ENCODE results near the gene OMP. TPM values are rescaled to one million over a fixed set of nuclear protein-coding genes. Genes with fewer than 3 reads are reported as not detected.

The OMP gene
- total and polyA plus RNA-seq, 2 donors (not counting 3 experiments of a cell fraction or from before 2014, with no cell fraction given) = 0.80 TPM; not detected in 1

GRCh38 chr11:77055913-77056312 lies 46.7 kb upstream of the OMP start:
- BruUV-seq (replicated peaks) = no TSS peak
- DNase-seq (ENCODE audit: low read depth, low spot score) = no peak
- no peaks in the 10 kb centered on the region for H3K79me2 ChIP-seq (ENCODE audit: control insufficient read depth, insufficient read depth, low read length)
- no peaks in the 10 kb centered on the region for H4K20me1 ChIP-seq (replicated peaks; ENCODE audit: control insufficient read depth, extremely low read depth, insufficient read depth, low read length)
- dilution Hi-C loops (cut with MboI; ENCODE audit: extremely low pct_ligation_motif_present, low sequenced_read_pairs) = no loop called here
- no peak for FAIRE-seq
- H3K4me3 ChIP-seq (replicated peaks in 1 of 3; ENCODE audit: insufficient read depth in 1 of 3, low read depth in 1 of 3, low read length in 3 of 3) = no peak overlapping the region
- H3K4me1 ChIP-seq (ENCODE audit: control insufficient read depth, extremely low read depth, insufficient read depth, low read length) = no peaks in the 10 kb centered on the region
- ChIA-PET CTCF (interaction anchor here (1.3 kb wide), 1 partner anchor 35 kb away, joined by 6 read pairs; no protein-coding TSS in a partner anchor), POLR2A (no interaction called here)
- TF ChIP-seq POLR2AphosphoS5 (IDR thresholded peaks at IDR 0.05; ENCODE audit: insufficient read depth, low read depth, low read length) (no peak), FOS (IDR thresholded peaks at IDR 0.05; ENCODE audit: borderline replicate concordance, insufficient read depth, low read length) (no peak)
- H3K9ac ChIP-seq (replicated peaks; ENCODE audit: extremely low read depth, insufficient read depth, low read length) = no peak overlapping the region
- intact Hi-C loops (cut with micrococcal nuclease) = no loop called here
- H3K27ac ChIP-seq (ENCODE audit: insufficient read depth, low read depth, low read length) = no peak overlapping the region
- H2AFZ ChIP-seq (ENCODE audit: low read depth, low read length) = no peak overlapping the region
- H3K27me3 ChIP-seq (ENCODE audit: control insufficient read depth in 2 of 2, insufficient read depth in 2 of 2, low read length in 2 of 2) = peaks cover 6 to 10% of the 10 kb centered on the region in 2 experiments
- H3K9me3 ChIP-seq (replicated peaks; ENCODE audit: control insufficient read depth, insufficient read depth, low read length) = no peaks in the 10 kb centered on the region
- no peaks in the 10 kb centered on the region for H3K36me3 ChIP-seq (ENCODE audit: control insufficient read depth in 2 of 2, extremely low read depth in 1 of 2, insufficient read depth in 2 of 2, low read length in 2 of 2)
- H3K9me1 ChIP-seq (replicated peaks; ENCODE audit: control insufficient read depth, extremely low read depth, insufficient read depth, low read length) = no peaks in the 10 kb centered on the region
- H3K4me2 ChIP-seq (ENCODE audit: insufficient read depth, low read length) = no peak overlapping the region

DNA sequence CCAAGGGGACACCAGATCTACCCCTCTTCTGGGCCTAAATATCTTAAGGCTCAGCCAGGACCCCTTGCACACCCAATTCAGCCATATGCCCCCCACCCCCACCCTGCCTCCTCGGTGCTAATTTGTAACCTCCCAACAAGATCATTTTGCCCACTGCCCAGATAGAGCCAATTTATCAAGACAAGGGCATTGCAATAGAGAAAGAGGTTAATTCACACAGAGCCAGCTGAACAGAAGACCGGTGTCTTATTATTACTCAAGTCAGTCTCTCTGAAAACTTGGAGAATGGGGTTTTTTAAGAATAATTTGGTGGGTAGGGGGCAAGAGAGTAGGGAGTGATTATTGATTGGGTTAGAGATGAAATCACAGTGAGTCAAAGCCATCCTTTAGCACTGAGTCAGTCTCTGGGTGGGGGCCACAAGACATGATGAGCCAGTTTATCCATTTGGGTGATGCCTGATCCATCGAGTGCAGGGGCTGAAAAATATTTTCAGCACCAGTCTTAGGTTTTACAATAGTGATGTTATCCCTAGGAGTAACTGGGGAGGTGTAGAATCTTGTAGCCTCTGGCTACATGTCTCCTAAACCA lies 45.7 kb upstream of the OMP start:
- TF ChIP-seq POLR2A (IDR thresholded peaks at IDR 0.05; ENCODE audit: low read depth, low read length) (no peak), POLR2AphosphoS5 (IDR thresholded peaks at IDR 0.05; ENCODE audit: insufficient read depth, low read depth, low read length) (no peak), JUN (IDR thresholded peaks at IDR 0.05; ENCODE audit: borderline replicate concordance, insufficient read depth, insufficient read length, low read depth) (no peak), MYC (IDR thresholded peaks at IDR 0.05; ENCODE audit: low read depth, low read length) (no peak), GATA2 (IDR thresholded peaks at IDR 0.05; ENCODE audit: insufficient read depth, insufficient read length, low read depth, low read length) (no peak), EZH2 (IDR thresholded peaks at IDR 0.05; ENCODE audit: borderline replicate concordance, low read depth, low read length, severe bottlenecking) (no peak), FOS (IDR thresholded peaks at IDR 0.05; ENCODE audit: borderline replicate concordance, insufficient read depth, low read length) (no peak)
- TF ChIP-seq, protein P1, sequence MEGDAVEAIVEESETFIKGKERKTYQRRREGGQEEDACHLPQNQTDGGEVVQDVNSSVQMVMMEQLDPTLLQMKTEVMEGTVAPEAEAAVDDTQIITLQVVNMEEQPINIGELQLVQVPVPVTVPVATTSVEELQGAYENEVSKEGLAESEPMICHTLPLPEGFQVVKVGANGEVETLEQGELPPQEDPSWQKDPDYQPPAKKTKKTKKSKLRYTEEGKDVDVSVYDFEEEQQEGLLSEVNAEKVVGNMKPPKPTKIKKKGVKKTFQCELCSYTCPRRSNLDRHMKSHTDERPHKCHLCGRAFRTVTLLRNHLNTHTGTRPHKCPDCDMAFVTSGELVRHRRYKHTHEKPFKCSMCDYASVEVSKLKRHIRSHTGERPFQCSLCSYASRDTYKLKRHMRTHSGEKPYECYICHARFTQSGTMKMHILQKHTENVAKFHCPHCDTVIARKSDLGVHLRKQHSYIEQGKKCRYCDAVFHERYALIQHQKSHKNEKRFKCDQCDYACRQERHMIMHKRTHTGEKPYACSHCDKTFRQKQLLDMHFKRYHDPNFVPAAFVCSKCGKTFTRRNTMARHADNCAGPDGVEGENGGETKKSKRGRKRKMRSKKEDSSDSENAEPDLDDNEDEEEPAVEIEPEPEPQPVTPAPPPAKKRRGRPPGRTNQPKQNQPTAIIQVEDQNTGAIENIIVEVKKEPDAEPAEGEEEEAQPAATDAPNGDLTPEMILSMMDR (IDR thresholded peaks at IDR 0.05; ENCODE audit: extremely low read depth in 1 of 2, insufficient read depth in 1 of 2, low read depth in 1 of 2, low read length in 2 of 2) = no peak
- TF ChIP-seq, protein P2, sequence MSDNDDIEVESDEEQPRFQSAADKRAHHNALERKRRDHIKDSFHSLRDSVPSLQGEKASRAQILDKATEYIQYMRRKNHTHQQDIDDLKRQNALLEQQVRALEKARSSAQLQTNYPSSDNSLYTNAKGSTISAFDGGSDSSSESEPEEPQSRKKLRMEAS (IDR thresholded peaks at IDR 0.05; ENCODE audit: insufficient read depth, insufficient read length) = no peak
- Histone ChIP-seq H3K27me3 (ENCODE audit: control insufficient read depth in 2 of 2, insufficient read depth in 2 of 2, low read length in 2 of 2) (peaks cover 4 to 10% of the 10 kb centered on the region in 2 experiments), H3K4me2 (ENCODE audit: insufficient read depth, low read length) (no peak overlapping the region), H3K4me3 (replicated peaks in 1 of 3; ENCODE audit: insufficient read depth in 1 of 3, low read depth in 1 of 3, low read length in 3 of 3) (no peak overlapping the region), H3K4me1 (ENCODE audit: control insufficient read depth, extremely low read depth, insufficient read depth, low read length) (no peaks in the 10 kb centered on the region), H3K27ac (ENCODE audit: insufficient read depth, low read depth, low read length) (no peak overlapping the region), H3K9me1 (replicated peaks; ENCODE audit: control insufficient read depth, extremely low read depth, insufficient read depth, low read length) (no peaks in the 10 kb centered on the region), H4K20me1 (replicated peaks; ENCODE audit: control insufficient read depth, extremely low read depth, insufficient read depth, low read length) (no peaks in the 10 kb centered on the region), H3K9ac (replicated peaks; ENCODE audit: extremely low read depth, insufficient read depth, low read length) (no peak overlapping the region), H3K79me2 (ENCODE audit: control insufficient read depth, insufficient read depth, low read length) (no peaks in the 10 kb centered on the region), H3K36me3 (ENCODE audit: control insufficient read depth in 2 of 2, extremely low read depth in 1 of 2, insufficient read depth in 2 of 2, low read length in 2 of 2) (no peaks in the 10 kb centered on the region), H3K9me3 (replicated peaks; ENCODE audit: control insufficient read depth, insufficient read depth, low read length) (no peaks in the 10 kb centered on the region), H2AFZ (ENCODE audit: low read depth, low read length) (no peak overlapping the region)
- ChIA-PET CTCF (interaction anchor here (1.3 to 2.3 kb wide), 2 partner anchors 9 to 34 kb away, joined by 6 to 10 read pairs; no protein-coding TSS in a partner anchor), POLR2A (no interaction called here)
- intact Hi-C loops (cut with micrococcal nuclease) = no loop called here
- no TSS peak for BruUV-seq (replicated peaks)
- FAIRE-seq (no peak), DNase-seq (ENCODE audit: low read depth, low spot score) (no peak)
- dilution Hi-C loops (cut with MboI; ENCODE audit: extremely low pct_ligation_motif_present, low sequenced_read_pairs) = no loop called here

Data from endothelial cell of umbilical vein (primary cell).